Esophagus muscularis mucosa (tissue), 2 donors: ENCODE measurements around the gene ELOVL2.

Experiments
- POLR2A ChIP-seq: fragments of 450-650 bp; IDR thresholded peaks from one replicate; pipeline ENCODE4 v1.6.1; 2017; ENCODE audit warnings: antibody characterized with exemption, moderate library complexity, mild to moderate bottlenecking, low read depth
- POLR2AphosphoS5 ChIP-seq, 2 donors: sonication (generic); formaldehyde crosslinking; IDR thresholded peaks; one replicate each; pipeline ENCODE4 v1.6.1; 2017; ENCODE audit warnings: antibody characterized with exemption in 2 of 2

GRCh38 chr6:11072101-11072500 is 28.0 kb upstream of the ELOVL2 start:
- TF ChIP-seq POLR2AphosphoS5 (IDR thresholded peaks at IDR 0.05) (no peak), POLR2A (no peak)
